Kidney epithelial cell (primary cell): ENCODE data around the gene DHX34. TPM values are rescaled to one million over a fixed set of nuclear protein-coding genes. Genes with fewer than 3 reads are reported as not detected.

Source experiments
- DNase-seq: peaks from one replicate; pipeline ENCODE4 v3.0.0-alpha.2; 2010; ENCODE audit warnings: low read depth
- H3K27me3 ChIP-seq: 2 replicates; pipeline ENCODE4 v1.6.0; 2011; ENCODE audit warnings: low read length; ENCODE audit not compliant: control insufficient read depth, insufficient read depth
- H3K36me3 ChIP-seq: 2 replicates; pipeline ENCODE4 v1.5.1; 2011; ENCODE audit warnings: low read length; ENCODE audit not compliant: control insufficient read depth, insufficient read depth
- H3K4me3 ChIP-seq: 2 replicates; pipeline ENCODE4 v1.5.1; 2011; ENCODE audit warnings: low read depth, mild to moderate bottlenecking, control low read depth, low read length
- CTCF ChIP-seq: IDR thresholded peaks from 2 replicates; pipeline ENCODE4 v1.5.1; 2011; ENCODE audit warnings: mild to moderate bottlenecking, moderate library complexity, low read length, control low read depth, inconsistent platforms; ENCODE audit not compliant: insufficient read depth, poor library complexity, severe bottlenecking
- total RNA-seq: library from RNA; depleted of rRNA; stranded (reverse); fragments of >200 nt; gene quantifications from 2 replicates; pipeline ENCODE4 v1.2.3, GENCODE V29; 2015

DHX34 gene
- total RNA-seq, 1 donor from 2014 or later = 18.1 TPM

DNA sequence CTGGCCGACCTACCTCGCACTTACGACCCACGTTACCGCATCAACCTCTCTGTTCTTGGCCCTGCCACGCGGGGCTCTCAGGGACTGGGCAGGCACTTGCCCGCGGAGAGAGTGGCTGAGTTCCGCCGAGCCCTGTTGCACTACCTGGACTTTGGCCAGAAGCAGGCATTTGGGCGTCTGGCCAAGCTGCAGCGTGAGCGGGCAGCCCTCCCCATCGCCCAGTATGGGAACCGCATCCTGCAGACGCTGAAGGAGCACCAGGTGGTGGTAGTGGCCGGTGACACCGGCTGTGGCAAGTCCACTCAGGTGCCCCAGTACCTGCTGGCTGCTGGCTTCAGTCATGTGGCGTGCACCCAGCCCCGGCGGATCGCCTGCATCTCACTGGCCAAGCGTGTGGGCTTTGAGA, 4.2 kb downstream of the DHX34 start:
- Histone ChIP-seq H3K27me3 (no peaks in the 10 kb centered on the region), H3K4me3 (no peak overlapping the region), H3K36me3 (peaks cover 3% of the 10 kb centered on the region)
- no peak for DNase-seq
- TF ChIP-seq CTCF = no peak

- no peak for TF ChIP-seq CTCF
- no peaks in the 10 kb centered on the region for H3K27me3 ChIP-seq
- H3K4me3 ChIP-seq = no peak overlapping the region
- no peak for DNase-seq
- H3K36me3 ChIP-seq = peaks cover 7% of the 10 kb centered on the region
Measured at GRCh38 chr19:47356900-47357299, 7.8 kb downstream of the DHX34 start.

DNA sequence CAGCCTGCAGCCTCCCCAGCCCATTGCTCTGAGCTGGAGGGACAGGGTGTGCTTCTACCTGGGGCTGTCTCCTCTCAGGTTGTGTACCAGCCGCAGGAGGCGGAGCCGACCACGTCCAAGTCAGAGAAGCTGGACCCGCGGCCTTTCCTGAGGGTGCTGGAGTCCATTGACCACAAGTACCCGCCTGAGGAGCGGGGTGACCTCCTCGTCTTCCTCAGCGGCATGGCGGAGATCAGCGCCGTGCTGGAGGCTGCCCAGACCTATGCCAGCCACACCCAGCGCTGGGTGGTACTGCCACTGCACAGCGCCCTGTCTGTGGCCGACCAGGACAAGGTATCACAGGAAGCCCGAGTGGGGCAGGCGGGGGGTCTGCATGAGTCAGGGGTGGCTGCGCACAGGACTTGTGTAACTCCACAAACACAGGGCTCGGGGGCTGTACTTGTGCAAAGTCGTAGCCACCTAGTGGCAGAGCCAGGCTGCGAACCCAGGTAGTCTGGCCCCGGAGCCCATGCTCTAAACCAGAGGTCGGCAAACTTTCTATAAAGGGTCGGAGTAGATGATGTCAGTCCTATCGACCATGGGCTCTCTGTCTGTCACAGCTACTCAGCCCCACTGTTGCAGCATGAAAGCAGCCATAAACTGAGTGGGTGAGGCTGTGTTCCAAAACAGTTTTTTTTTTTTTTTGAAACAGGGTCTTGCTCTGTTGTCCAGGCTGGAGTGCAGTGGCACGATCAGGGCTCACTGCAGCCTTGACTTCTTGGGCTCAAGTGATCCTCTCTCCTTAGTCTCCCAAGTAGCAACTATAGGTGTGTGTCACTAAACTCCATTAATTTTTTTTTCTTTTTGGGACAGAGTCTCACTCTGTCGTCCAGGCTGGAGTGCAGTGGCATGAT, 8.9 kb downstream of the DHX34 start:
- H3K36me3 ChIP-seq = peaks cover 7% of the 10 kb centered on the region
- peak; percentile 15 for TF ChIP-seq CTCF
- DNase-seq = no peak
- H3K27me3 ChIP-seq = no peaks in the 10 kb centered on the region
- H3K4me3 ChIP-seq = no peak overlapping the region

GRCh38 chr19:47358936-47359335, 9.8 kb downstream of the DHX34 start:
- Histone ChIP-seq H3K4me3 (no peak overlapping the region), H3K36me3 (peaks cover 9% of the 10 kb centered on the region)
- no peak for DNase-seq

GRCh38 chr19:47362321-47362720, 13.2 kb downstream of the DHX34 start:
- Histone ChIP-seq H3K4me3 (no peak overlapping the region), H3K36me3 (peaks cover 9% of the 10 kb centered on the region), H3K27me3 (no peaks in the 10 kb centered on the region)
- TF ChIP-seq CTCF = no peak
- DNase-seq = no peak

More at GRCh38 chr19:47358936-47359335, 9.8 kb downstream of the DHX34 start:
- no peak for TF ChIP-seq CTCF
- no peaks in the 10 kb centered on the region for H3K27me3 ChIP-seq
